A673 (cell line): ENCODE measurements around the gene KLHDC1. TPM values are rescaled to one million over a fixed set of nuclear protein-coding genes. Genes with fewer than 3 reads are reported as not detected.

Source experiments
- BruUV-seq: library from RNA; stranded (reverse); fragments of 400-500 nt; replicated peaks from 2 replicates; lab custom pipeline; 2021; lab: Mats Ljungman, UMichigan
- CTCF ChIA-PET: fragments of 300-600 bp; sonication (Branson Sonifier 250); formaldehyde crosslinking; loops from one replicate; lab custom pipeline; 2022; ENCODE audit warnings: antibody characterized with exemption; lab: Charles Lee
- POLR2A ChIA-PET: fragments of 300-600 bp; sonication (Branson Sonifier 250); formaldehyde crosslinking; loops from one replicate; lab custom pipeline; 2022; ENCODE audit warnings: antibody characterized with exemption; ENCODE audit not compliant: low non-redundant PET; lab: Charles Lee
- DNase-seq: peaks from one replicate; pipeline ENCODE4 v3.0.0-alpha.2; 2015; ENCODE audit warnings: low spot score
- H3K27ac ChIP-seq: fragments of 200-600 bp; sonication (generic); 2 replicates; pipeline ENCODE4 v1.5.1; 2016; ENCODE audit warnings: mixed run types, low read depth, mild to moderate bottlenecking, mixed read lengths, antibody characterized with exemption, low read length; ENCODE audit not compliant: poor library complexity, severe bottlenecking
- H3K27me3 ChIP-seq: fragments of 200-600 bp; sonication (generic); replicated peaks from 2 replicates; pipeline ENCODE4 v1.6.1; 2017; ENCODE audit warnings: mixed run types, low read depth, mild to moderate bottlenecking, mixed read lengths, antibody characterized with exemption, low read length; ENCODE audit not compliant: insufficient read depth, poor library complexity
- H3K36me3 ChIP-seq: fragments of 200-600 bp; sonication (generic); 2 replicates; pipeline ENCODE4 v1.6.1; 2016; ENCODE audit warnings: mixed run types, mild to moderate bottlenecking, mixed read lengths, antibody characterized with exemption, low read length; ENCODE audit not compliant: insufficient read depth, poor library complexity, severe bottlenecking
- H3K4me1 ChIP-seq: fragments of 200-600 bp; sonication (generic); 2 replicates; pipeline ENCODE4 v1.6.1; 2017; ENCODE audit warnings: mixed run types, mild to moderate bottlenecking, mixed read lengths, antibody characterized with exemption, low read length; ENCODE audit not compliant: insufficient read depth, poor library complexity, severe bottlenecking
- H3K4me3 ChIP-seq: fragments of 200-600 bp; sonication (generic); 2 replicates; pipeline ENCODE4 v1.5.1; 2016; ENCODE audit warnings: low read depth, mixed run types, mild to moderate bottlenecking, mixed read lengths, low read length; ENCODE audit not compliant: poor library complexity, severe bottlenecking
- H3K9me3 ChIP-seq: fragments of 200-600 bp; sonication (generic); 2 replicates; pipeline ENCODE4 v1.6.1; 2016; ENCODE audit warnings: mixed run types, low read depth, mild to moderate bottlenecking, mixed read lengths, antibody characterized with exemption, low read length; ENCODE audit not compliant: poor library complexity, severe bottlenecking
- CTCF ChIP-seq: fragments of 300-800, 200-600 bp; sonication (generic); conservative IDR thresholded peaks from 2 replicates; pipeline ENCODE4 v1.5.1; 2017; ENCODE audit warnings: low read depth, mild to moderate bottlenecking, antibody characterized with exemption, low read length, moderate library complexity, mixed read lengths
- EZH2 ChIP-seq: fragments of 200-600 bp; sonication (generic); IDR thresholded peaks from 2 replicates; pipeline ENCODE4 v1.6.1; 2017; ENCODE audit warnings: borderline replicate concordance, low read depth, mild to moderate bottlenecking, mixed read lengths, antibody characterized with exemption, low read length; ENCODE audit not compliant: poor library complexity, severe bottlenecking
- intact Hi-C: fragments of 100-400 bp; cut with micrococcal nuclease; formaldehyde crosslinking; loops from one replicate; pipeline ENCODE4 v1.10.0; 2022; ENCODE audit not compliant: unreplicated experiment
- total RNA-seq: library from RNA; stranded (reverse); gene quantifications from 2 replicates; pipeline ENCODE4 v1.2.3, GENCODE V29; 2021

Gene KLHDC1
- total RNA-seq, 1 experiment from 2014 or later = 1.3 TPM

- Histone ChIP-seq H3K9me3 (no peaks in the 10 kb centered on the region), H3K27me3 (no peaks in the 10 kb centered on the region), H3K27ac (peak within 1 kb of the TSS; percentile 87), H3K4me1 (peaks cover 16% of the 10 kb centered on the region), H3K4me3 (peak within 1 kb of the TSS; percentile 73), H3K36me3 (peaks cover 4% of the 10 kb centered on the region)
- TF ChIP-seq EZH2 (no peak), CTCF (no peak)
- intact Hi-C loops = loop anchor here (2.0 kb wide), 1 partner anchor 53 kb away; the partner anchor contains the start of gene DNAAF2
- ChIA-PET CTCF (interaction anchor here (0.9 kb wide), 1 partner anchor 174 kb away, joined by 3 read pairs; no protein-coding TSS in a partner anchor), POLR2A (no interaction called here)
- BruUV-seq = TSS peak; percentile 69
- DNase-seq = peak; percentile 86
Observed at GRCh38 chr14:49687942-49688700, 4.8 kb upstream of the KLHDC1 start, which contains the start of gene POLE2. Gene POLE2, minus strand, starts transcription at chr14:49688214. Its CDS starts 11 bp downstream, at chr14:49688203.

- intact Hi-C loops = loop anchor here (2.0 kb wide), 1 partner anchor 54 kb away; the partner anchor contains the start of gene DNAAF2
- H3K9me3 ChIP-seq = no peaks in the 10 kb centered on the region
- no peak for TF ChIP-seq CTCF
- no peak for TF ChIP-seq EZH2
- CTCF ChIA-PET = no interaction called here
- H3K4me1 ChIP-seq = peaks cover 16% of the 10 kb centered on the region
- no peak overlapping the region for H3K4me3 ChIP-seq
- no peak for DNase-seq
- POLR2A ChIA-PET = no interaction called here
- no peak overlapping the region for H3K27ac ChIP-seq
- no peaks in the 10 kb centered on the region for H3K27me3 ChIP-seq
- no peaks in the 10 kb centered on the region for H3K36me3 ChIP-seq
- no TSS peak for BruUV-seq
Observed at GRCh38 chr14:49688701-49689030, 4.3 kb upstream of the KLHDC1 start.

- no peaks in the 10 kb centered on the region for H3K9me3 ChIP-seq
- TF ChIP-seq EZH2 (no peak), CTCF (no peak)
- no peak for DNase-seq
- H3K4me1 ChIP-seq = peaks cover 16% of the 10 kb centered on the region
- no TSS peak for BruUV-seq
- no peak overlapping the region for H3K4me3 ChIP-seq
- POLR2A ChIA-PET = interaction anchor here (0.5 kb wide), 1 partner anchor 1074 kb away, joined by 3 read pairs; no protein-coding TSS in a partner anchor
- H3K36me3 ChIP-seq = no peaks in the 10 kb centered on the region
- CTCF ChIA-PET = no interaction called here
- no peaks in the 10 kb centered on the region for H3K27me3 ChIP-seq
- intact Hi-C loops = no loop called here
- no peak overlapping the region for H3K27ac ChIP-seq
Observed at GRCh38 chr14:49691031-49691430, 1.9 kb upstream of the KLHDC1 start.
